ENCODE data around the gene MAPK8IP3.

MAPK8IP3 gene

DNA sequence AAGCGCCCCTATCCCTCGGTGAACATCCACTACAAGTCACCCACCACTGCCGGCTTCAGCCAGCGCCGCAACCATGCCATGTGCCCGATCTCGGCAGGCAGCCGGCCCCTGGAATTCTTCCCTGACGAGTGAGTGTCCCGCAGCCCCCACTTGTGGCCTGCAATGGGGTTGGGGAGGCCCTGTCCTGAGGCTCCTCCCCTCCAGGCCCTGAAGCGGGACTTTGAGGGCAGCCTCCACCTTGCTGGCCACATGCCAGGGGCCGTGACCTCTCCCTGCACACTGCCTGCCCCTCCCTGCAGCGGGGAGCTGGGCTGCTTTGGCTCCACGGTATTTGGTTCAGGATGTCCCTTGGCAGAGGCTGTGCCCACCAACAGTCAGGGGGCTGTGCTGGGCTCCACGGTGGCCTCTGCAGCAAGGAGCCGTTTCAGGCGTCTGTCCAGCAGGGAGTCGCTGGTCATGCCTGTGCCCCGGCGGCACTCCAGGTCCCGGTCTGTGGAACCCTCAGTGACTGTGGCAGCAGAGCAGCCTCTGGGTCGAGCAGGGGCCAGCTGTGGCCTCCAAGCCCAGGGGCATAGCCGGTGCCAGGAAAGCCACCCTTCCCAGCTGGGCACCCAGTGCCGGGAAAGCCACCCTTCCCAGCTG is 57.0 kb downstream of the MAPK8IP3 start:
- DNase-seq = no peak

GRCh38 chr16:1763521-1764511 is 57.8 kb downstream of the MAPK8IP3 start:
- DNase-seq = no peak

DNA sequence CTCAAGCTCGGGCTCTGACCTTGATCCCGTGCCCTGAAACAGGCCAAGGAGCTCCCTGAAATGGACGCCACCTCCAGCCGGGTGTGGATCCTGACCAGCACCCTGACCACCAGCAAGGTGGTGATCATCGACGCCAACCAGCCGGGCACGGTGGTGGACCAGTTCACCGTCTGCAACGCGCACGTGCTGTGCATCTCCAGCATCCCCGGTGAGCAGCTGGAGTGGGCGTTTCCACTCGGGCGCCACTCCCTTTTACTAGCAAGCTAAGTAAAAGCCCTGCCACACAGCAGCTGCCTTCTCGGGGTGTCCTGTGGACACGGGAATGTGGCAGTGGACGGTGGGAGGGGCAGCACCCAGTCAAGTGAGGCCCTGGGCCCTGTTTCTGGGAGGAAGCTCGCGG is 59.0 kb downstream of the MAPK8IP3 start:
- no peak for DNase-seq

GRCh38 chr16:1765826-1766225 is 59.8 kb downstream of the MAPK8IP3 start:
- DNase-seq = no peak

- no peak for DNase-seq
These were observed 60.2 kb downstream of the MAPK8IP3 start for GRCh38 chr16:1766231-1766630.

- DNase-seq = no peak
These were observed 60.7 kb downstream of the MAPK8IP3 start for GRCh38 chr16:1766701-1767100.

- DNase-seq = no peak
These were observed 61.4 kb downstream of the MAPK8IP3 start for GRCh38 chr16:1767116-1767994.

DNA sequence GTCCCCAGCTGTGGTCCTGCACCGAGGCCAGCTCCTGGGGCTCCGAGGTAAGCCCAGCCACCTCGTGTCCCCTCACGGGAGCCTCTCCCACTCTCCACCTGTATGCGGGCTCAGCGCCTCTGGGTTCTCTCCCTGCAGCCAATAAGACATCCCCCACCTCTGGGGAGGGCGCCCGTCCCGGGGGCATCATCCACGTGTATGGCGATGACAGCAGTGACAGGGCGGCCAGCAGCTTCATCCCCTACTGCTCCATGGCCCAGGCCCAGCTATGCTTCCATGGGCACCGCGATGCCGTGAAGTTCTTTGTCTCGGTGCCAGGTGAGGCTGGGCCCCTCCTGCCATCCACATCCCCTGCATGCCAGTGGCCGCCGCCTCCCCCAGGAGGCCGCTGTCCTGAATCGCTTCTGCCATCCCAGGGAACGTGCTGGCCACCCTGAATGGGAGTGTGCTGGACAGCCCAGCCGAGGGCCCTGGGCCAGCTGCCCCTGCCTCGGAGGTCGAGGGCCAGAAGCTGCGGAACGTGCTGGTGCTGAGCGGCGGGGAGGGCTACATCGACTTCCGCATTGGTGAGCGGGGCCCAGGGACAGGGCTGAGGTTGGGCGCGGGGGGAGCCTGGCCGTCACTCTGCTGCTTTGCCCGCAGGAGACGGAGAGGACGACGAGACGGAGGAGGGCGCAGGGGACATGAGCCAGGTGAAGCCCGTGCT is 62.2 kb downstream of the MAPK8IP3 start:
- DNase-seq = no peak

DNA sequence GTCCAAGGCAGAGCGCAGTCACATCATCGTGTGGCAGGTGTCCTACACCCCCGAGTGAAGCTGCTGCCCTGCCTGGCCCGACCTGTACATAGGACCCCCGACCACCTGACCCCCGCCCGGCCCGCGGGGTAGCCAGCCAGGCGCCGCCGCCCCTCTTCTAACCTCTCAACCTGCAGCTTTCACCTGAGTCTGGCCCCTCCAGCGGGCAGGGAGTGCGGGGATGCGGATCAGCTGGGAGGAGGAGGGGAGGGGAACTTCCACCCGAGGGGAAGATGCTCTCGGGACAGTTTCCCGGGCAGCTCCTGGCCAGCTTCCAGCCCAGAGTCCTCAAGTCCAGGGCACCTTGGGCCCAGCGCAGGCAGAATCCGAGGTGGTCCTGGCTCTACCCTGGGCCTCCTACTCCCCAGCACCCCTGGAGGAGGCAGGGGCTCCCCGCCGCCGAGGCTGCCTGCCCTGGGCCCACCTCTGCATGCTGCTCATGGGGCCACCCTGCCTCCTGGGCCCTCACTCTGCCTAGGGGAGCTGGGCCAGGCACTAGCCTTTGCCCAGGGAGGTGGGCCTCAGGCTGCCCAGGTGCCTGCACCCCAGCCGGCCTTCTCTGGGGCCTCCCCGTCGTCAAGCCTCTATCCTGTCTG is 62.9 kb downstream of the MAPK8IP3 start:
- DNase-seq = no peak

GRCh38 chr16:1769402-1770300 is 63.7 kb downstream of the MAPK8IP3 start:
- DNase-seq = no peak

- no peak for DNase-seq
These were observed 64.6 kb downstream of the MAPK8IP3 start for GRCh38 chr16:1770328-1771187.

- DNase-seq = peak; percentile 13
These were observed 65.3 kb downstream of the MAPK8IP3 start, which contains the start of gene NME3 for GRCh38 chr16:1771188-1771863. Gene NME3 (minus strand): TSS chr16:1771543. CDS start chr16:1771534, 9 bp downstream.

GRCh38 chr16:1771864-1772361 is 65.9 kb downstream of the MAPK8IP3 start:
- DNase-seq = no peak

- no peak for DNase-seq
These were observed 66.4 kb downstream of the MAPK8IP3 start, which contains the start of gene EME2 for GRCh38 chr16:1772362-1772907. Gene EME2 (plus strand): TSS chr16:1772810. CDS start chr16:1773228, 418 bp downstream.

- DNase-seq = peak; percentile 74
These were observed 67.1 kb downstream of the MAPK8IP3 start, which contains the start of gene MRPS34 for GRCh38 chr16:1772908-1773702. Gene MRPS34 (minus strand): TSS chr16:1773134. CDS start chr16:1773119, 15 bp downstream.

GRCh38 chr16:1773703-1774447 is 67.9 kb downstream of the MAPK8IP3 start:
- DNase-seq = no peak

- no peak for DNase-seq
These were observed 68.4 kb downstream of the MAPK8IP3 start for GRCh38 chr16:1774448-1774780.

Measured in amniotic stem cell (primary cell).